GM18861 (cell line): Measurements from ENCODE around the gene KCTD17.

ENCODE experiments used
- ATAC-seq: cut with Tn5 transposase; IDR thresholded peaks from one replicate; pipeline ENCODE4 v1.9.1; 2021; ENCODE audit not compliant: unreplicated experiment

KCTD17 gene

DNA sequence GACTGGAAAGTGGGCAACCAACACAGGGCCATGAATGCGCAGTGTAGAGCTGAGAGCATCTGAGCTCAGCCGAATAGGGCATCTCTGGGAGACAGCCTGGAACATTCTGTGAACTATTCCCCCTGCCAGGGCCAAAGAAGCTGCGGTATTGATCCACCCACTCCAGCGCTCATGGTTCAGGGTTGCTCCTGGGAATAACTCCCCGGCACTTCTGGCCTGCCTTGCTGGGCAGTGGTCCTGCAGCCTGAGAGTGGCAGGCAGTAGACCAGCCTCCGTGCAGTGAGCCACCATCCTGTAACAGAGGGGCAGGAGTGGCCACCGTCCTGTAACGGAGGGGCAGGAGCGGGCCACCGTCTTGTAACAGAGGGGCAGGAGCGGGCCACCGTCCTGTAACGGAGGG is 45.8 kb downstream of the KCTD17 start:
- ATAC-seq: no peak

DNA sequence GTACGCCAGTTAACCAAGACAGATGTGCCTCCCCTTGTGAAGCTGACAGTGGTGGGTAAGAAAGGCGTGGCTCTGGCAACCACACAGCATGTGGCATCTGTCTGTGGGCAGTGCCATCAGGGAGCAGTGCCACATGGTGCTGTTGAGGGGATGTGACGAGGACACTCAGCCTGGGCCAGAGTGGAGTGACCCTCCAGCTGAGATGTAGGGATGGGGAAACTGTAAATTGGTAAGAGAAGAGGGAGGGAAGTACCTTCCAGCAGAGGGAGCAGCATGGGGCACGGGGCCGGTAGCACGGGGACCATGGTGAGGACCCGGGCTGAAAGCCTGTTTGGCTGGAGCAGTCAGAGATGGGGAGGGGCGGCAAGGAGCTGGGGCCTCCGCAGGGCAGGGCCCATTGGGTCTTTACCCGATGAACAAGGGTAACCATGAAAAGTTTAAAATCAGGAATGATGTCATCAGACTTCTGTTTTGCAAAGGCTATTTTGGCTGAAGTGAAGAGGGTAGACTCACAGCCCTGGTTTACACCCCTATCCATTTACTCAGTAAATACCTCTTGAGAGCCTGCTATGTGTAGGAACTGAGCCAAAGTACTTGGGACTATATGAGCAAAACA is 47.5 kb downstream of the KCTD17 start:
- no peak for ATAC-seq

DNA sequence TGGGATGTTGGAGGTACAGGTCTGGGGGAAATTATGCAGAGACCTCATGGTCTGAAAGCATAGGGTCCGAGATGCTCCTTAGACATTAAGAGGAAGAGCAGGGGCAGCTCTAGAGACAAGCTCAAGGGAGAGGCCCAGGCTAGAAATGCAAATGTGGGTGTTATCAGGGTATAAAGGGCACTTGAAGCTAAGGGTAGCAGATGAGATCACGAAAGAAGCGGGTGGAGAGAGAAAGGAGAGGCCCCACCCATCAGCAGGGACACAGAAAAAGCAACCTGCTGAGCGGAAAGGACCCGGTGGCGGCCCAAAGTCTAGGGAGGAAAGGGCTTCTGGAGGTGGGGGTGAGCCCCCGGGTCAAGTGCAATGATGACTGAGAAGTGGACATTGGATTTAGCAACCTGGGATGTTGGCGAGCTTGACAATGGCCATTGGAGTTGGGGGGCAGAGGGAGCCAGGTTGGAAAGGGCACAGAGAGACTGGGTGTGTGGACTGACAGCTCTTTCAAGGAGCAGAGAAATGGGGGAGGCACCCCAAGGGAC is 49.1 kb downstream of the KCTD17 start:
- no peak for ATAC-seq

- no peak for ATAC-seq
These were observed 49.9 kb downstream of the KCTD17 start for GRCh38 chr22:37101311-37102066.

DNA sequence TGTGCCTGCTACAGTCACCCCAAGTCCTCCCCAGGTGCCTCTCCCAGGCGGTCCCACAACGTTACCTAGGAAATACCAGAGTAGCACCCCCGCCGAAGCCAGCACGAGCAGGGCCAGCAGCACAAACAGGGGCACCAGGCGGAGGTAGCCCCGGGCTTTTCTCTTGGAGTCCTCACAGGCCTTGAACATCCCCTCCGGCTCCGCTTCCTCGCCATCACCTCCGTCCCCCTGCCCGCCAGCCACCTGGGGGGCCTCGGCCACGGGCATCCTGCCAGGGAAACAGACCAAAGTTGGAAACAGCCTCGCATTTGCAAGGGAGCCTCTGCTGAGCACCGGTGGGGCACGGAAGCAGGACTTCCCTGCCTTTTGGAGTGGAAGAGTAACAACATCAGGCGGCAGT is 51.6 kb downstream of the KCTD17 start:
- no peak for ATAC-seq

DNA sequence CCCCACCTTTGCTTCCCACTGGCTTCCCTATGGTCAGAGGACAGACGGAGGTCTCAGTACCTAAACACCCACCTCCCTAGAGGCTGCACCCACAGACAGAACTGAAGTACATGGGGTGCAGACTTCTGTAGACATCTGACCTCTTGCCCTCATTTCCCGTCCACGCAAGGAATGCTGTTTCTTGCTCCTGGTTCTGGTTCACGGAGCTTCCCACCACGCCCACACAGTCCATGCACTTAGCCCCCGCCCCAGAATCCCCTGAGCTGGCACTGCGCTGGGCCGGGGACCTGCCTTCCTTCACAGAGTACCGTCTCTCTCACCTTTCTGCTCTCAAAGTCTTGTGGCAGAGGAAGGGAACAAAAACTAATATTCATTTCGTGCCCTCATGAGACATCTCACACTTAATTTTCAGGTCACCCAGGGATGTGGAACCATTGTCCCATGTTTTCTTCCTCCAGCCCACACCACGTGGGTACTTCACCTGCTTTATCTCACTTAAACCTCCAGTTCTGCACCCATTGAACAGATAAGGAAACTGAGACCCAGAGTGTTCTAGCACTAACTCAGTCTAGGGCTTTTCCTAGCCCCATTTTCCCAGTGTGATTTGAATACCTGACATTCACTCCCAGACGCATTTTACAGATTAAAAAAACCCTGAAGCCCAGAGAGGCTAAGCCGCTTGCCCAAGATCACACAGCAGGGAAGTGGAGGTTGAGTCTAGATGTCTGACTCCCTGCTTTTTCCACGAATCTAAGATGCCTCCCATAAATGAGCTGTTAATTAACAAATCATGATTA is 52.3 kb downstream of the KCTD17 start:
- no peak for ATAC-seq

DNA sequence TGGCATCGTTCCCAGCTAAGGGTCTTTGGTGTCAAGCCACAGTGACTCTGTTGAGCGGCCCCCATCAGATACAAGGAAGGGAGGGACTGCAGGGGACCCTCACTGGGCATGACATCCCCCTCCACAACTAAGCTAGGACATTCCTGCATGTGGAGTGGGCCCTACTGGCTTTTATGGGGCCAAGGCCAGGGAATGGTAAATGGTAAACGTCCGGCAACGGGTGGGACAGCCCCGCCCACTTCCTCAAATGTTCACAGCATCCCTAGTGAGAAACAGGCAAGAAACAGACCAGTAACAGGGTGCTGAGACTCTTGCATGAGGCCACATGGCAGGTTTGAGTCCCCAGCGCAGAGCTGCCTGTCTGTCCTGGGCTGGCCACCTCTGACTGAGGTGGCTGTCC is 53.6 kb downstream of the KCTD17 start:
- no peak for ATAC-seq

DNA sequence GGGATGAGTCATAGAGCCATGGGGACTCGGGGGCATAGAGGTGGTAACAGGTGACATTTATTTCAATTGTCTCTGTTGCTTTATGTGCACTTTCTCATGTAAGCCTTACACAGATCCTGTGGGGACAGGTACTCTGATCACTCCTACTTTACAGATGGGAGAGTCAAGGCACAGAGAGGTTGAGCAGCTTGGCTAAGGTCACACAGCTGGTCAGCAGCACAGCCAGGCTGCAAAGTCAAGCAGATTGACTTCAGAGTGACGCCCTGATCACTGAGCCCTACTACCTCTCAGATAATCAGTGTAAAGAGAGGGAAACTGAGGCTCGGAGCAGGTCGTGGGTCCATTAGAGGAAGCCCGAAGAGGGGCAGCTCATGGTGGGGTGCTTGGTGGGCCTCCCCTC is 54.4 kb downstream of the KCTD17 start:
- ATAC-seq: no peak

- ATAC-seq: no peak
These were observed 56.5 kb downstream of the KCTD17 start for GRCh38 chr22:37107816-37108621.

GRCh38 chr22:37109242-37109917 is 57.8 kb downstream of the KCTD17 start, which contains the start of gene TMPRSS6:
Gene TMPRSS6, minus strand, starts transcription at chr22:37109713. Its CDS starts 6,296 bp downstream, at chr22:37103417.
- no peak for ATAC-seq

- ATAC-seq: no peak
These were observed 59.7 kb downstream of the KCTD17 start for GRCh38 chr22:37111156-37111717.

GRCh38 chr22:37112084-37112728 is 60.7 kb downstream of the KCTD17 start:
- no peak for ATAC-seq
